BLaER1 treated with 17β-estradiol and CSF1 and Interleukin-3, amounts not matched to agents 10 nM and 100 nM (cell line): ENCODE data around the gene ELF3.

Experiments used
- H3K27ac ChIP-seq, 11 experiments: shearing (Covaris generic); formaldehyde crosslinking; 2 replicates each; pipeline ENCODE4 v1.8.1; 2022
- H3K27me3 ChIP-seq, 11 experiments: shearing (Covaris generic); formaldehyde crosslinking; 2 replicates each; pipeline ENCODE4 v1.8.1; 2022
- H3K36me3 ChIP-seq, 11 experiments: shearing (Covaris generic); formaldehyde crosslinking; 2 replicates each; pipeline ENCODE4 v1.8.1; 2022
- H3K4me1 ChIP-seq, 10 experiments: shearing (Covaris generic); formaldehyde crosslinking; 2 replicates each; pipeline ENCODE4 v1.8.1; 2022
- H3K4me2 ChIP-seq, 11 experiments: shearing (Covaris generic); formaldehyde crosslinking; 2 replicates each; pipeline ENCODE4 v1.8.1; 2022
- H3K4me3 ChIP-seq, 10 experiments: shearing (Covaris generic); formaldehyde crosslinking; 2 replicates each; pipeline ENCODE4 v1.8.1; 2022
- H3K9ac ChIP-seq, 11 experiments: shearing (Covaris generic); formaldehyde crosslinking; 2 replicates each; pipeline ENCODE4 v1.8.1; 2022
- H3K9me3 ChIP-seq, 11 experiments: shearing (Covaris generic); formaldehyde crosslinking; replicated peaks in 1 of 11; 2 replicates each; pipeline ENCODE4 v1.8.1; 2022
- H4K20me1 ChIP-seq, 11 experiments: shearing (Covaris generic); formaldehyde crosslinking; 2 replicates each; pipeline ENCODE4 v1.8.1; 2022
- Cebpa-rat ChIP-seq, 11 experiments: shearing (Covaris generic); IDR thresholded peaks; 2 replicates each; pipeline ENCODE4 v1.8.1; 2022

Gene ELF3

DNA sequence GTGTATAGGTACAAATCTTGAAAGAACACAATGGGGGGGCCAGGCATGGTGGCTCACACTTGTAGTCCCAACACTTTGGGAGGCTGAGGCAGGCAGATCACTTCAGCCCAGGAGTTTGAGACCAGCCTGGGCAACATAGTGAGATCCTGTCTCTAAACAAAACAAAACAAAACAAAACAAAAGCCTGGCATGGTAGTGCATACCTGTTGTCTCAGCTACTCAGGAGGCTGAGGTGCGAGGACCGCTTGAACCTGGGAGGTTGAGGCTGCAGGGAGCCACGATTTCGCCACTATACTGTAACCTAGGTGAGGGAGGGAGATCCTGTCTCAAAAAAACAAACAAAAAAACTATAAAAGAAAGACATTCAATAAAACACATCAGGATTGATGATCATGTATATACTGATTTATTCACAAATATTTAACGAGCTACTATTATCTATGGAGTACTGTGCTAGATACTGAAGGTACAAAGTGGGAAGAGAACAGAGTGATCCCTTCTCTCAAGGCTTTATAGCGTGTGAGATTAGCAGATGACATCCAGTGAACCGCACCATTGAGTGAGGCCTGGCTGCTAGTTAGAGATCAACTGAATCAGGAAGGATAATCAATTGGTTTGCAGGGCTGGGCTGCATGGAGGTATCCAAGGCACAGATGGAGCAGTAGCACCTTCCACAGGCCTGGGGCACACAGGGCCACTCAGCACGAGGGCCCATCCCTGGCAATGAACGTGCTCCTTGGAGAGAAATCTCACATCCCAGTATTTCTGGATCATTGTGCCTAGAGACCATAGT is 26.4 kb downstream of the ELF3 start:
- Histone ChIP-seq H4K20me1 (no peaks in the 10 kb centered on the region), H3K27me3 (no peaks in the 10 kb centered on the region), H3K4me2 (no peak overlapping the region), H3K9me3 (no peaks in the 10 kb centered on the region), H3K27ac (no peak overlapping the region), H3K9ac (no peak overlapping the region), H3K4me1 (peaks cover 4 to 13% (median 12%) of the 10 kb centered on the region in 10 experiments; a peak in 19 of 20 replicates), H3K36me3 (no peaks in the 10 kb centered on the region), H3K4me3 (no peak overlapping the region)
- no peak for TF ChIP-seq Cebpa-rat (IDR thresholded peaks at IDR 0.05)

DNA sequence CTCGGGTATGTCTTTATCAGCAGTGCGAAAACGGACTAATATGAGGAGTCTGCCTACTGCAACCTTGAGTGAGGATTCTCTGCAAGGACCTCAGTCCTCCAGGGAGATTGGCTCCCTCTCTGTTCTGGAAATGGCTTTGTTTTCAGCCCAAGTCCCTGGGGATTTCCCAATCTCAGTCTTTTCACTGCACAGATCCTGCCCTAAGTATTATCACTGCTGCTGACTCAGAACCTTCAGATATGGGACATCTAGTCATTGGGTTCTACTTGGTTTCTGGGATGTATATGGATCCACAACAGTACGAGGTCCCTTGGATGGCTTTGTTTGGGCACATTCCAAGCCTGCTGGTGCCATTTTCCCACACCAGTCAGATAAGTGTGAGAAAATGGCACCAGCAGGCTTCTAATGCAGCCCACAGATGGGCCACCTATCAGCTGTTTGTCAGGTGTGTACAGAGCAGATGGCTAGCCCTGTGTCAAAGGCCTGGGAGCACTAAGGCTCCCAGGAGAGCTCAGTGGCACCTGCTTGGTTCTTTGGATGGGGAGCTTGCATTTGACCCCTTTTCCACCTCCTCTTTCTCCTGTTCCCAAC is 27.4 kb downstream of the ELF3 start:
- Histone ChIP-seq H3K4me1 (peaks cover 4 to 13% (median 12%) of the 10 kb centered on the region in 10 experiments; a peak in 19 of 20 replicates), H3K4me3 (no peak overlapping the region), H3K9ac (no peak overlapping the region), H3K9me3 (no peaks in the 10 kb centered on the region), H3K36me3 (no peaks in the 10 kb centered on the region), H3K4me2 (no peak overlapping the region), H3K27me3 (no peaks in the 10 kb centered on the region), H3K27ac (no peak overlapping the region), H4K20me1 (no peaks in the 10 kb centered on the region)
- TF ChIP-seq Cebpa-rat (IDR thresholded peaks at IDR 0.05): no peak

DNA sequence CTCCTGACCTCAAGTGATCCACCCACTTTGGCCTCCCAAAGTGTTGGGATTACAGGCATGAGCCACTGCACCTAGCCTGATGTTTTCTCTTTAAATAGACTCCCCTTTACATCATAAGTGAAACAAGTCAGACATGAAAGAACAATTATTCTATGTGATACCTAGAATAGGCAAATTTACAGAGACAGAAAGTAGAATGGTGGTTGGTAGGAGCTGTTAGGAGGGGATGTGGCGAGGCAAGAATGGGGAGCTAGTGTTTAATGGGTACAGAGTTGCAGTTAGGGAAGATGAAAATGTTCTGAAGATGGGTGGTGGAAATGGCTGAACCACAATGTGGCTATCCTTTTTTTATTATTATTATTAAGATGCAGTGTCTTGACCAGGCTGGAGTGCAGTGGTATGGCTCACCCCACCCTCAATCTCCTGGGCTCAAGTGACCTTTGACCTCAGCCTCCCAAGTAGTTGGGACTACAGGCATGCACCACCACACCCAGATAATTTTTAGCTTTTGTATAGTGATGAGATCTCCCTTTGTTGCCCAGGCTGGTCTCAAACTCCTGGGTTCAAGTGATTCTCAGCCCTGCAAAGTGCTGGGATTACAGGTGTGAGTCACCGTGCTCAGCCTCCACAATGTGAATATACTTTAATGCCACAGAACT is 28.4 kb downstream of the ELF3 start:
- no peaks in the 10 kb centered on the region for H3K36me3 ChIP-seq
- H3K27me3 ChIP-seq: no peaks in the 10 kb centered on the region
- no peaks in the 10 kb centered on the region for H3K9me3 ChIP-seq
- no peak overlapping the region for H3K4me2 ChIP-seq
- H4K20me1 ChIP-seq: no peaks in the 10 kb centered on the region
- no peak for TF ChIP-seq Cebpa-rat (IDR thresholded peaks at IDR 0.05)
- no peak overlapping the region for H3K4me3 ChIP-seq
- H3K4me1 ChIP-seq: peaks cover 4 to 13% (median 12%) of the 10 kb centered on the region in 10 experiments; a peak in 19 of 20 replicates
- H3K27ac ChIP-seq: no peak overlapping the region
- no peak overlapping the region for H3K9ac ChIP-seq

DNA sequence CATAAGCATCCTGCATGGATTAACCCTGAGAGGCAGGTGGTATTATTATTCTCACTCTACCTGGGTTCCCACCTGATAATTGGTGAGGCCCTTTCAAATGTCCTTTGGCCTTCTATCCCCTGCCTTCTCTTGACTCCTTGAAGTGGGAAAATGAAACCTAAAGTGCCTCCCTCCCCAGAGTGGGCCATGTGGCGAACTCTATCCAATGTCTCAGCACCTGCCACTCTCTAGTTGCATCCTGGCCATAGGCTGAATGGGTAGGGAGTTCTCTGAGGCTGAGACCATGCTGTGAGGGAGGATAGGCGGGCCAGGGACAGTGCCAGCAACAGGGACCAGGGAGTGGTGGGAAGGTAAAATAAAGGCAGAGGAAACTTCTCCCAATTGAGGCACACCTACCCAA is 35.3 kb downstream of the ELF3 start:
- no peak overlapping the region for H3K4me3 ChIP-seq
- no peak overlapping the region for H3K9ac ChIP-seq
- peaks cover 0 to 4% (median 0%) of the 10 kb centered on the region in 10 experiments; a peak in 2 of 20 replicates for H3K4me1 ChIP-seq
- no peak overlapping the region for H3K27ac ChIP-seq
- H4K20me1 ChIP-seq: no peaks in the 10 kb centered on the region; a peak in 1 of 22 replicates
- H3K9me3 ChIP-seq: no peaks in the 10 kb centered on the region
- no peaks in the 10 kb centered on the region for H3K27me3 ChIP-seq
- TF ChIP-seq Cebpa-rat (IDR thresholded peaks at IDR 0.05): no peak
- H3K4me2 ChIP-seq: no peak overlapping the region
- no peaks in the 10 kb centered on the region for H3K36me3 ChIP-seq

DNA sequence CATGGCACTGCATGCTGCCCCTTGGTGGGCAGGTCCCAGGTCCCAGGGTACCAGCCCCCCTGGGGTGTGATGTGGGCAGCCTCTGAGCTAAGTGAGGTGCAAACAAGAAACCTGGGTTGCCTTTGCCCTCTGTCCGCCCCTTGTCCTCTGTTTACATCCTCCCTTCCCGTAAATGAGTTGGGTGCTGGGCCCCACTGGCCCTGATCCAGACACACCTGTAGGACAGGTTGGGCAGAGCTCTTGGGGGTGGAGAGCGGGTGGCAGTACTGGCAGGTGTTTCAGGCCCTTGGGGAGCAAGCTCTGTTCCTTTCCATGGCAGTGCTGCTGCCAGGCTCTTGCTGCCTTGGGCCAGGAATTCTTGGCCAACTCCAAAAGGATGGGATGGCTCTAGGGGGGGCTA is 35.8 kb downstream of the ELF3 start:
- no peaks in the 10 kb centered on the region for H3K27me3 ChIP-seq
- no peak overlapping the region for H3K4me3 ChIP-seq
- H3K27ac ChIP-seq: no peak overlapping the region
- no peaks in the 10 kb centered on the region; a peak in 1 of 22 replicates for H4K20me1 ChIP-seq
- H3K36me3 ChIP-seq: no peaks in the 10 kb centered on the region
- TF ChIP-seq Cebpa-rat (IDR thresholded peaks at IDR 0.05): no peak
- H3K9ac ChIP-seq: no peak overlapping the region
- H3K4me2 ChIP-seq: no peak overlapping the region
- peaks cover 0 to 4% (median 0%) of the 10 kb centered on the region in 10 experiments; a peak in 2 of 20 replicates for H3K4me1 ChIP-seq
- H3K9me3 ChIP-seq: no peaks in the 10 kb centered on the region

DNA sequence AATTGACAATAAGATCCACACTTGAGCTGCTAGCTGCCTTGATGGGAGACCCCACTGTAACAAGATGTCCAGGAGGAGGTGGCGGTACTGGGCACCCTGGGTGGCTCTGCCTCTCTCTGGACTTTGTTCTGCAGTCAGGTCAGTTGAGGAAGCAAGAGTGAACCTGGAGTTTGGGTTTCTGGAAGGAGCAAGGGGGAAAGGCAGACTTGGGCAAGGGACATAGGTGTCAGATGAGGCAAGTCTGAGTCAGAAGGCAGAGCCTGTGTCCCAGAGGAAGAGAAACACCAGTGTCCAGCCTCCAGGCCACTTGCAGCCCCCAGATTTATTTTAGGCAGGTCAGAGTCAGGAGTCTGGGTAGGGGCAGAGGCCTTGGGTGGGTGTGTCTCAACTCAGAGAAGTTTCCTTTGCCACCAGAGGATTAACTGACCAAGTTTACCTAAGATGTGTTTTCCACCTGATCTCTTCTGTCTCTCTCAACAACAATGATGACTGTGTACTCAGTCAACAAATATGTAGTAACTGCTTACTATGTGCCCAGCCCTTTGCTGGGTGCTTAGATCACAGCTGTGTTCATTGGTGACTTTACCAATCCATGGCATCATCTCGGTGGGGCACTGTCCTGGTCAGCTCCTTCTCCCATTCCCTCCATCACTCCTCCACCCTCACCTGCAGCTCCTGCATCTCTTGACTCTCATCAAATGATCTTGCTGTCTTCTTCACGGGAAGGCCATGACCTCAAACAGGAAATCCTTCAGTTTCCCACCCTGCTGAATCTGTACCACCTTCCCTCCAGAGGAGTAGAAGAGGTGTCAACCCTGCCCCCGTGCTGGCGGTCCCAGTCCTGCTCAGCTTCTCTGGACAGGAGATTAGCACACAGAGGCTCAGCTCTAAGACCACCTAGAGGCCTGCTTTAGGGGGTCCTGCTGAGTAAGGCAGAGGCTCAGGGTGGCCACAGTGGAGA is 36.6 kb downstream of the ELF3 start:
- Histone ChIP-seq H3K4me1 (peaks cover 0 to 4% (median 0%) of the 10 kb centered on the region in 10 experiments; a peak in 2 of 20 replicates), H3K9ac (no peak overlapping the region), H3K27ac (no peak overlapping the region), H3K36me3 (no peaks in the 10 kb centered on the region), H3K4me2 (no peak overlapping the region), H3K9me3 (no peaks in the 10 kb centered on the region), H4K20me1 (no peaks in the 10 kb centered on the region; a peak in 1 of 22 replicates), H3K4me3 (no peak overlapping the region), H3K27me3 (no peaks in the 10 kb centered on the region)
- TF ChIP-seq Cebpa-rat (IDR thresholded peaks at IDR 0.05): no peak

DNA sequence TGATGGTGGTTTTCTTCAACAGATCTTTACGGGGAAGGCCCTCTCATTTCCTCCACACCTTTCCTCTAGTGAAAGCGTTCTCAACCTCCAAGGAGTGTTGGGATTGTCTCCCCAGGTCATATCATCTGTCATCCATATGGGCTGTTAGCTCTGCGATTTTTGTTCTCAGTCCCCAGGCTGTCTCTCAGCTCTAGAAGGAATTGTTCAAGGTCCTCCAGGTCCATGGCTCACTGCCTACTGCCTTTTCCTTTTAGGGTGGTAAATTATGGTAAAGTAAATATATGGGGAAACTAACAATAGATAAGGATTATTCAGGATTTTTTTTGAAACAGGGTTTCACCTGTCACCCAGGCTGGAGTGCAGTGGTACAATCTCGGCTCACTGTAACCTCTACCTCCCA is 37.6 kb downstream of the ELF3 start:
- Histone ChIP-seq H3K9ac (no peak overlapping the region), H3K27me3 (no peaks in the 10 kb centered on the region), H3K4me1 (peaks cover 0 to 4% (median 0%) of the 10 kb centered on the region in 10 experiments; a peak in 2 of 20 replicates), H3K9me3 (no peaks in the 10 kb centered on the region), H3K27ac (no peak overlapping the region), H3K4me2 (no peak overlapping the region), H3K4me3 (no peak overlapping the region), H4K20me1 (no peaks in the 10 kb centered on the region; a peak in 1 of 22 replicates), H3K36me3 (no peaks in the 10 kb centered on the region)
- no peak for TF ChIP-seq Cebpa-rat (IDR thresholded peaks at IDR 0.05)

DNA sequence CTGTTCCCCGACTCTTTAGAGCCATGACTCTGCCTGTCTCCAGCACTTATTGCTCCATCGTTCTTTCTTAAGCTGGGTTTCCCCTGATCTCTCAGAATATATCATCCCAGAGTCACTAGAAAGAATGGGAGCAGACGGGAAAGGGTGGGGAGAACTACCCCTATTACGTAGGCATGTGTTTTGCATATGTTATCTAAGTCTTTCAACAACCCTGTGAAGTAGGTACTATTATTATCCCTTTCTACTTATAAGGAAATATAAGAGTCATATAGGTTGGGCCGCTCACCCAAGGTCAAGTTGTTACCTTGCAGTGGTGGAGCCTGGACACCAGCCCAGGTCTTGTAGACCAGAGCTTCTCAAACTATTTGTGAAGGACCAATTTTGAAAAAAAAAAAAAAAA is 38.7 kb downstream of the ELF3 start:
- H3K9me3 ChIP-seq: no peaks in the 10 kb centered on the region
- no peak overlapping the region for H3K9ac ChIP-seq
- H3K36me3 ChIP-seq: no peaks in the 10 kb centered on the region
- H3K27me3 ChIP-seq: no peaks in the 10 kb centered on the region
- H3K27ac ChIP-seq: no peak overlapping the region
- no peak overlapping the region for H3K4me2 ChIP-seq
- H4K20me1 ChIP-seq: no peaks in the 10 kb centered on the region; a peak in 1 of 22 replicates
- peaks cover 0 to 4% (median 0%) of the 10 kb centered on the region in 10 experiments; a peak in 2 of 20 replicates for H3K4me1 ChIP-seq
- TF ChIP-seq Cebpa-rat (IDR thresholded peaks at IDR 0.05): no peak
- H3K4me3 ChIP-seq: no peak overlapping the region
